ENCODE measurements around the gene BCKDHB. TPM values are rescaled to one million over a fixed set of nuclear protein-coding genes. Genes with fewer than 3 reads are reported as not detected.

BCKDHB gene
- total RNA-seq, 1 experiment from 2014 or later, result 29.7 TPM

- no TSS peak for BruUV-seq (replicated peaks)
- no peak overlapping the region for H3K4me3 Mint-ChIP-seq (ENCODE audit: unreplicated experiment)
- H3K27ac Mint-ChIP-seq (ENCODE audit: unreplicated experiment), result no peak overlapping the region
- Histone ChIP-seq H3K27me3 (replicated peaks; ENCODE audit: control insufficient read depth, insufficient read depth, low read length) (no peaks in the 10 kb centered on the region), H3K4me3 (ENCODE audit: low read depth, low read length) (no peak overlapping the region), H3K4me1 (no peaks in the 10 kb centered on the region), H3K36me3 (ENCODE audit: control insufficient read depth, insufficient read depth, low read length) (no peaks in the 10 kb centered on the region), H3K9me3 (no peaks in the 10 kb centered on the region)
- H3K4me1 Mint-ChIP-seq (ENCODE audit: low read depth, unreplicated experiment), result no peaks in the 10 kb centered on the region
- H3K9me3 Mint-ChIP-seq (ENCODE audit: unreplicated experiment), result no peaks in the 10 kb centered on the region
- no peak for TF ChIP-seq CTCF (IDR thresholded peaks at IDR 0.05; ENCODE audit: insufficient read depth in 1 of 2, low read depth in 1 of 2, low read length in 1 of 2, severe bottlenecking in 1 of 2, unreplicated experiment in 1 of 2)
- H3K27me3 Mint-ChIP-seq (ENCODE audit: insufficient read depth, unreplicated experiment), result no peaks in the 10 kb centered on the region
- intact Hi-C loops (cut with micrococcal nuclease; ENCODE audit: unreplicated experiment), result no loop called here
- H3K36me3 Mint-ChIP-seq (ENCODE audit: insufficient read depth, unreplicated experiment), result no peaks in the 10 kb centered on the region
- DNase-seq, result no peak
- ChIA-PET CTCF (no interaction called here), POLR2A (no interaction called here)
Measured at GRCh38 chr6:80170433-80170832, 64.0 kb downstream of the BCKDHB start.

- Histone ChIP-seq H3K27me3 (replicated peaks; ENCODE audit: control insufficient read depth, insufficient read depth, low read length) (no peaks in the 10 kb centered on the region), H3K9me3 (no peaks in the 10 kb centered on the region), H3K4me1 (no peaks in the 10 kb centered on the region), H3K4me3 (ENCODE audit: low read depth, low read length) (no peak overlapping the region), H3K36me3 (ENCODE audit: control insufficient read depth, insufficient read depth, low read length) (no peaks in the 10 kb centered on the region)
- no peak for DNase-seq
- H3K27ac Mint-ChIP-seq (ENCODE audit: unreplicated experiment), result no peak overlapping the region
- no peak overlapping the region for H3K4me3 Mint-ChIP-seq (ENCODE audit: unreplicated experiment)
- intact Hi-C loops (cut with micrococcal nuclease; ENCODE audit: unreplicated experiment), result no loop called here
- CTCF ChIA-PET, result interaction anchor here (0.6 kb wide), 1 partner anchor 27 kb away, joined by 3 read pairs; no protein-coding TSS in a partner anchor
- H3K27me3 Mint-ChIP-seq (ENCODE audit: insufficient read depth, unreplicated experiment), result no peaks in the 10 kb centered on the region
- H3K9me3 Mint-ChIP-seq (ENCODE audit: unreplicated experiment), result no peaks in the 10 kb centered on the region
- TF ChIP-seq CTCF (IDR thresholded peaks at IDR 0.05; ENCODE audit: insufficient read depth in 1 of 2, low read depth in 1 of 2, low read length in 1 of 2, severe bottlenecking in 1 of 2, unreplicated experiment in 1 of 2), result no peak
- no peaks in the 10 kb centered on the region for H3K36me3 Mint-ChIP-seq (ENCODE audit: insufficient read depth, unreplicated experiment)
- no TSS peak for BruUV-seq (replicated peaks)
- H3K4me1 Mint-ChIP-seq (ENCODE audit: low read depth, unreplicated experiment), result no peaks in the 10 kb centered on the region
- POLR2A ChIA-PET, result no interaction called here
Measured at GRCh38 chr6:80173411-80173810, 66.9 kb downstream of the BCKDHB start.

- Mint-ChIP-seq H3K9me3 (ENCODE audit: unreplicated experiment) (no peaks in the 10 kb centered on the region), H3K4me3 (ENCODE audit: unreplicated experiment) (no peak overlapping the region), H3K4me1 (ENCODE audit: low read depth, unreplicated experiment) (no peaks in the 10 kb centered on the region), H3K36me3 (ENCODE audit: insufficient read depth, unreplicated experiment) (no peaks in the 10 kb centered on the region), H3K27me3 (ENCODE audit: insufficient read depth, unreplicated experiment) (no peaks in the 10 kb centered on the region), H3K27ac (ENCODE audit: unreplicated experiment) (no peak overlapping the region)
- no TSS peak for BruUV-seq (replicated peaks)
- no peaks in the 10 kb centered on the region for H3K9me3 ChIP-seq
- ChIA-PET POLR2A (no interaction called here), CTCF (no interaction called here)
- H3K4me3 ChIP-seq (ENCODE audit: low read depth, low read length), result no peak overlapping the region
- H3K4me1 ChIP-seq, result no peaks in the 10 kb centered on the region
- DNase-seq, result no peak
- no peaks in the 10 kb centered on the region; the same call in none of the 2 replicates for H3K36me3 ChIP-seq (ENCODE audit: control insufficient read depth, insufficient read depth, low read length)
- H3K27me3 ChIP-seq (replicated peaks; ENCODE audit: control insufficient read depth, insufficient read depth, low read length), result no peaks in the 10 kb centered on the region
- intact Hi-C loops (cut with micrococcal nuclease; ENCODE audit: unreplicated experiment), result no loop called here
- no peak for TF ChIP-seq CTCF (IDR thresholded peaks at IDR 0.05; ENCODE audit: insufficient read depth in 1 of 2, low read depth in 1 of 2, low read length in 1 of 2, severe bottlenecking in 1 of 2, unreplicated experiment in 1 of 2)
Measured at GRCh38 chr6:80174900-80175572, 68.6 kb downstream of the BCKDHB start.

Measured in Caco-2 (cell line).